Colon (tissue), 2 donors: ENCODE data around the gene CYP2C18.
A peak's percentile ranks its signal among the peaks of the same experiment; 100 is the strongest.
"Not testable (repeated sequence)": the region's sequence is repeated elsewhere in the genome, so short reads cannot be mapped to it uniquely, and the experiment has no call there.

Experiments
- FAIRE-seq: peaks from 2 replicates; lab custom pipeline; 2012; peaks lifted over from hg19 to GRCh38; lab: Jason Lieb, UNC
- donor health status: control.
- donor health status: control.

The CYP2C18 gene

GRCh38 chr10:94683214-94684054, at the start of gene CYP2C18:
Gene CYP2C18, plus strand, starts transcription at chr10:94683729. Its CDS starts 91 bp downstream, at chr10:94683820.
- FAIRE-seq, result no peak

- not testable (repeated sequence) for FAIRE-seq
These were observed 45.4 kb upstream of the CYP2C18 start for GRCh38 chr10:94638097-94638496.

- FAIRE-seq, result no peak
These were observed 43.6 kb upstream of the CYP2C18 start for GRCh38 chr10:94639902-94640301.

GRCh38 chr10:94640562-94640961, 43.0 kb upstream of the CYP2C18 start:
- FAIRE-seq, result no peak

GRCh38 chr10:94641480-94641879, 42.0 kb upstream of the CYP2C18 start:
- FAIRE-seq, result no peak

- no peak for FAIRE-seq
These were observed 39.2 kb upstream of the CYP2C18 start for GRCh38 chr10:94644352-94644751.

GRCh38 chr10:94645285-94645684, 38.2 kb upstream of the CYP2C18 start:
- no peak for FAIRE-seq

- FAIRE-seq, result not testable (repeated sequence)
These were observed 28.3 kb upstream of the CYP2C18 start for GRCh38 chr10:94655201-94655600.

GRCh38 chr10:94663061-94663460, 20.5 kb upstream of the CYP2C18 start:
- FAIRE-seq, result not testable (repeated sequence)

GRCh38 chr10:94666391-94667102, 17.0 kb upstream of the CYP2C18 start:
- no peak for FAIRE-seq

- no peak for FAIRE-seq
These were observed 9.8 kb upstream of the CYP2C18 start for GRCh38 chr10:94673614-94674321.

- no peak for FAIRE-seq
These were observed 7.0 kb upstream of the CYP2C18 start for GRCh38 chr10:94676496-94676895.

GRCh38 chr10:94677691-94678090, 5.8 kb upstream of the CYP2C18 start:
- FAIRE-seq, result no peak

- FAIRE-seq, result no peak
These were observed 5.1 kb upstream of the CYP2C18 start for GRCh38 chr10:94678475-94678874.

- FAIRE-seq, result peak; percentile 55
These were observed 3.0 kb upstream of the CYP2C18 start for GRCh38 chr10:94680544-94680943.

GRCh38 chr10:94682636-94683035, 893 bp upstream of the CYP2C18 start:
- not testable (repeated sequence) for FAIRE-seq

- no peak for FAIRE-seq
These were observed 4.2 kb downstream of the CYP2C18 start for GRCh38 chr10:94687625-94688248.

GRCh38 chr10:94706089-94706488, 22.6 kb downstream of the CYP2C18 start:
- FAIRE-seq, result peak; percentile 61

GRCh38 chr10:94710578-94710977, 27.0 kb downstream of the CYP2C18 start:
- FAIRE-seq, result no peak

- no peak for FAIRE-seq
These were observed 42.3 kb downstream of the CYP2C18 start for GRCh38 chr10:94725871-94726270.

GRCh38 chr10:94735197-94735596, 51.7 kb downstream of the CYP2C18 start:
- no peak for FAIRE-seq

GRCh38 chr10:94738588-94738987, 55.1 kb downstream of the CYP2C18 start:
- FAIRE-seq, result no peak
